ENCODE data around the gene YPEL2. TPM values are rescaled to one million over a fixed set of nuclear protein-coding genes. Genes with fewer than 3 reads are reported as not detected.

The YPEL2 gene
- total and polyA plus RNA-seq, 2 of the 13 experiments (the other 11 are each of a cell fraction or from before 2014, with no cell fraction given): 8.5 to 21.1 TPM

- TF ChIP-seq LCORL (IDR thresholded peaks at IDR 0.05): no peak
- TF ChIP-seq LCORL (CRISPR knock-in tag; IDR thresholded peaks at IDR 0.05): 0 out of 2 replicates have a peak, but pooled peaks have one; percentile 21
- no peak for TF ChIP-seq ZNF776 (CRISPR knock-in tag; IDR thresholded peaks at IDR 0.05)
These were observed 35.3 kb upstream of the YPEL2 start (continued) for GRCh38 chr17:59296190-59296589.

GRCh38 chr17:59298521-59298920 is 32.9 kb upstream of the YPEL2 start:
- peaks cover 41% of the 10 kb centered on the region for H3K4me1 ChIP-seq (ENCODE audit: insufficient read depth, low read length)
- POLR2A ChIA-PET: no interaction called here
- BruUV-seq (replicated peaks): no TSS peak
- WGBS (ENCODE audit: low lambda C conversion rate): 15% methylated on average over 2 of the region's 2 CpGs
- ATAC-seq (no peak), DNase-seq (ENCODE audit: low spot score) (no peak), FAIRE-seq (no peak)
- intact Hi-C loops (cut with micrococcal nuclease; ENCODE audit: unreplicated experiment) (loop anchor here (5.0 kb wide), 1 partner anchor 1466 kb away; no protein-coding TSS in a partner anchor), in situ Hi-C loops (cut with HindIII; ENCODE audit: extremely low pct_ligation_motif_present, low pct_unique_long_range_greater_than_20kb) (no loop called here)
- no peak overlapping the region for H2AFZ ChIP-seq (ENCODE audit: low read length)
- no peaks in the 10 kb centered on the region for H3K9me3 ChIP-seq (ENCODE audit: low read length)
- no peaks in the 10 kb centered on the region for H3K36me3 ChIP-seq (replicated peaks in 1 of 2; ENCODE audit: control insufficient read depth in 1 of 2, insufficient read depth in 2 of 2, low read length in 2 of 2)
- no peak for TF ChIP-seq GMEB1 (CRISPR knock-in tag; IDR thresholded peaks at IDR 0.05; ENCODE audit: borderline replicate concordance)
- TF ChIP-seq CEBPB (IDR thresholded peaks at IDR 0.05; ENCODE audit: borderline replicate concordance, low read depth, low read length): peak; percentile 59; the same call in 1 of the 2 replicates
- H3K9ac ChIP-seq (ENCODE audit: insufficient read depth, low read depth, low read length): no peak overlapping the region
- CTCF ChIA-PET (ENCODE audit: low intra/inter-chr PET ratio, low total read pairs): no interaction called here
- H3K27ac ChIP-seq (ENCODE audit: extremely low read length, insufficient read depth, low read length): no peak overlapping the region
- H3K79me2 ChIP-seq (ENCODE audit: insufficient read depth, low read length): no peaks in the 10 kb centered on the region
- no peak overlapping the region for H3K4me2 ChIP-seq (ENCODE audit: low read depth, low read length)
- no peaks in the 10 kb centered on the region for H3K27me3 ChIP-seq (ENCODE audit: control insufficient read depth in 1 of 2, insufficient read depth in 2 of 2, low read length in 2 of 2)
- H3K4me3 ChIP-seq (replicated peaks in 1 of 3; ENCODE audit: insufficient read depth in 1 of 3, low read depth in 2 of 3, low read length in 3 of 3): no peak overlapping the region
- H4K20me1 ChIP-seq (ENCODE audit: insufficient read depth, low read length): no peaks in the 10 kb centered on the region
